Globus pallidus (tissue), 1 donor: ENCODE measurements around the gene SLC2A5.
"Not testable (repeated sequence)": the region's sequence is repeated elsewhere in the genome, so short reads cannot be mapped to it uniquely, and the experiment has no call there.

Experiments used
- DNase-seq: peaks from one replicate; pipeline ENCODE4 v3.0.0-alpha.2; 2015; ENCODE audit warnings: low spot score

SLC2A5 gene

DNA sequence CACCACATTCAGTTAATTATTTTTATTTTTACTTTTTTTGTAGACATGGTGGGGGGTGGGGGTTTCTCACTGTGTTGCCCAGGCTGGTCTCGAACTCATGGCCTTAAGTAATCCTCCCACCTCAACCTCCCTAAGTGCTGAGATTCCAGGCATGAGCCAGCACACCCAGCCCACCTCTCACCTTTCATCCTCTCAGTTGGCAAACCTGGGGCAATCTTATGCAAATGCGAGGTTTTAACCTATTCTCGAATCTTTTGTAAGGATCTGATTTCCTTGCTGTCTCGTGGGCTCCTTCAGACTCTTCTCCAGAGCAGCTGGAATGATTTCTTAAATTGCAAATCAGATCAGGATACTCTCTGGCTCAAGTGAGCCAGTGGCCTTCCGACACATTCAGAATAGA is 36.1 kb downstream of the SLC2A5 start:
- DNase-seq: no peak

DNA sequence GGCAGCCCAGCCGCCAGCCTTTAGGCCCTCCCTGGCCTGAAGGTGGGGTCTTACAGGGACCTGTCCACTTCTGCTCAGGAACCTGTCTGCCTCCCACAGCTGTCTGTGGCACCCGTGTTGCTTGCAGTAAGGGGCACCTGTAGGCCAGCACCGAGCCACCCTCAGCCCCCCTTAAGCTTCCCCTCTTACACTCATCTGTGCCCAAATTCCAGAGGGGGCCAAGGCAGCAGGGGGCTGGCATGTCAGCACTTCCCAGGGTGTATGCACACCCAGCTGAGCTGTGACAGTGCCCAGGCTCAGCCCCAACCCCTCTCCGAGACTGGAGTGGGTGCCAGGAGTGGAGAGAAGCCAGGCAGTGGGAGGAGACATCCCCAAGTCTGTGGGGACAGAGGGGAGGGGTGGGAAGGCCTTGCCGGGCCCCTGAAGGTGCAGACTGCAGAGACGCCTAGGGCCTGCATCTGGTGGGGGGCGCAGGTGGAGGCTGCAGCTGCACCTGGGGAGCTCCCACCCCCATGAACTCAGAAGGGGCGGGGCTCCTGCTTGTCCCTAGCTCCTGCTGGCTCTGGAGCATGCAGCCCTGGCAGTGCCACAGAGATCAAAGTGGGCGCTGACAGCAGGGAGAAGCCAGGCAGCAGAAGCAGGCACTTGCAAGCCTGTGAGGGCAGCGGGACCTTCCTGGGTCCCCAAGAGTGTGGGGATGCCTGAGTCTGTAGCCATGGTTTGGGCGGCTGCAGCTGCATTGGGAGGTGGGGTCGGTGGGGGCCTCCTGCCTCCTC is 37.8 kb downstream of the SLC2A5 start:
- no peak for DNase-seq

DNA sequence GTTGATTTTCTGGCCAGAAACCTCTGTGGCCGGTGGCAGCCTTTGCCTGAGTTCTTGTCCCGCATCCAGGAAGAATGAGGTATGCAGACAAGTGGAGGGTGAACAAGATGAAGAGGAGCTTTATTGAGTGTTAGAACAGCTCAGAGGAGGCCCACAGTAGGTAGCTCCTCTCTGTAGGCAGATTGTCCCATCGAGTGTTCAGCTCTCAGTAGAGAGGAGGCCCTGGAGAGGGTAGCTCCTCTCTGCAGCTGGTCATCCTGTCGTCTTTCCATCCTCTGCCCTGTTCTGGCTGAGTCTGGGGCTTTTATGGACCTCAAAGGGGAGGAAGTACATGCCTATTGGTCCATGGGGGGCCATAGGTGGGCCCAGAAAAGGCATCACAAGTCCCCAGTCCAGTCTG is 38.4 kb downstream of the SLC2A5 start:
- DNase-seq: not testable (repeated sequence)

DNA sequence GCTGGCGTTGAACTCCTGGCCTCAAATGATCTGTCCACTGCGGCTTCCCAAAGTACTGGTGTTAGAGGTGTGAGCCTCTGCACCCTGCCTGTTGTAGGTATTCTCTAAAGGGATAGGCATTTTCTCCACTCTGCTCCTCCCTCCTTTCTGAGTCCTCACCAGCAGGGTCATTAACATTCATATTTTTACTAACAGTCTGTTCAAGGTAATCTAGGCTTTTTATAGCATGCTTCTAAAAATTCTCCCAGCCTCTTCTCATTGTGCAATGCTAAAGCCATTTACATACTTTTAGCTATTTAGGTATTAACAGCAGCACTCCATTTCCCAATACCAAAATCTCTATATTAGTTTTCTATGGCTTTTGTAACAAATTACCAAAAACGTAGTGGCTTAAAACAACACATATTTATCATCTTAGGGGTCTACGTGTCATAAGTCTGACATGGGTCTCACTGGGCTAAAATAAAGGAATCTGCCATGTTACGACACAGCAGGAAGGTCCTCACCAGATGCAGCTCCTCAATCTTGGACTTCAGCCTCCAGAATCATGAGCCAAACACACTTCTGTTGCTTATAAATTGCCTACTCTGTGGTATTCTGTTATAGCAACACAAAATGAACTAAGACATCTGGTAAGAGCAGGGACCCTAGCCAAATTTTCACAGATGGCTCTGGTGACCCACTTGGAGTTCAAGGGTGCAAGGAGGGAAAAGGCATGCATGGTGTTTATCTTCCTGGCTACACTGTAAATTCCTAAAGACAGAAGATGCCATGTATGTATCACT is 40.3 kb downstream of the SLC2A5 start:
- no peak for DNase-seq

DNA sequence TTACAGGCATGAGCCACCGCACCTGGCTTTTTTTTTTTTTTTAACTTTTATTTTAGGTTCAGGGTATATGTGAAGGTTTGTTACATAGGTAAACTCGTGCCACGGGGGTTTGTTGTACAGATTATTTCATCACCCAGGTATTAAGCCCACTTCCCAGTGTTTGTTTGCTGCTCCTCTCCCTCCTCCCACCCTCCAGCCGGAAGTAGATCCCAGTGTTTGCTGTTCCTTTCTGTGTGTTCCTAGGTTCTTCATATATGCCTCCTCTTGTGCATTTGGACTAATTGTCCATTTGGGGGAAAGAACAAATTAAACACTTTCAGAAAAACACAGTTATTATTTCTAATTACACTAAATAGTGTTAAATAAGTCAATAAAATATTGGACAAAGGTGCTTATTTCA is 42.1 kb downstream of the SLC2A5 start:
- no peak for DNase-seq

DNA sequence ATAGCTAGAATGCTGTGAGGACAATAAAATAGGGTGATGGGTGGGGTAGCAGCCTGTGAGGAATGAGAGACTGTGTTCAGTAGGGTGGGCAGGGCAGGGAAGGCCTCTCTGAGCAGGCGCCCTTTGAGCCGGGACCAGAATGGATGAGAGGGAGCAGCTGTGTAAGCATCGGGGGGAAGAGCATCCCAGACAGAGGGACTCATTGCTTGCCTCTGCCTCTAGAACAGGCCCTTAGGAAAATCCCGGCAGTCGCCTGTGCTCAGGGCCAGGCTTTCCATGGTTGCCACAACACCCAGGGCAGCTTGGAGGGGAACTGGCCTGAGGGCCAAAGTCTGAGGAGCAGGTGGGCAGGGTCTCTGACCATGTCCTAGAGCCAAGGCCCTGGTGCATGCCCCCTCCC is 44.0 kb downstream of the SLC2A5 start:
- no peak for DNase-seq

DNA sequence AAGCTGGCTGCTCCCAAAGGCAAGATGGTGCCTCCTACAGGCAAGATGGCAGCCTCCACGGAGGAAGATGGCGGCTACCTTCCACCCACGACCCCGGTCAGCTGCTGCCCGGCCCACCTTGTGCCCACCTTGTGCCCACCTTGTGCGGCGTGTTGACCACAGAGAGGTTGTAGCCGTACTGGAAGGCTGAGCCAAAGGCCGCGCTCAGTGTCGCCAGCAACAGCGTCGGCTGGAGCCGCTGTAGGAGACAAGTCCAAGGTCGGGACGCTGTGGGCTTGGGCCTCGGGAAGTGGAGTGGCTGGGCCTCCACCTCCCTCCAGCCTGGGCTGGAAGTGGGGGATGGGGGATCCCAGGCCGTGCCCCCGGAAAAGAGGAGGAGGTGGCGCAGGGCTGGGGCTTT is 44.6 kb downstream of the SLC2A5 start:
- DNase-seq: no peak

DNA sequence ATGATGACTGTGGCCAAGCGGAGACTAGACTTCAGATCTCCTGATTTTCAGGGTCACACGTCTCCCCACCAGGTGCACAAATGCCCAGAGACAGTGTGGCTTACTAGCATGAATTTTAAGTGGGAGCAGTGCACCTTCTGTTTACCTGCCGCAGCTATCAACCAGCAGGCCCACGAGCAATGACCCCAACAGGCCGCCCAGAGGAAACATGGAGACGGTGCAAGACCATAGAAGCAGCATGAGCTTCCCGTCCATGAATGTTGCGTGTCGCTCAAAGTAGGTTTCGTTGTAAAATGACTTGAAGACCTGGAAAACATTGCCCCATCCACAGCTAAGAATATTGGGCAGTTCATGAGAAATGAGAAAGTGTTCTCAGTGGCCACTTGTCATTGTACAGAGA is 46.7 kb downstream of the SLC2A5 start:
- no peak for DNase-seq

DNA sequence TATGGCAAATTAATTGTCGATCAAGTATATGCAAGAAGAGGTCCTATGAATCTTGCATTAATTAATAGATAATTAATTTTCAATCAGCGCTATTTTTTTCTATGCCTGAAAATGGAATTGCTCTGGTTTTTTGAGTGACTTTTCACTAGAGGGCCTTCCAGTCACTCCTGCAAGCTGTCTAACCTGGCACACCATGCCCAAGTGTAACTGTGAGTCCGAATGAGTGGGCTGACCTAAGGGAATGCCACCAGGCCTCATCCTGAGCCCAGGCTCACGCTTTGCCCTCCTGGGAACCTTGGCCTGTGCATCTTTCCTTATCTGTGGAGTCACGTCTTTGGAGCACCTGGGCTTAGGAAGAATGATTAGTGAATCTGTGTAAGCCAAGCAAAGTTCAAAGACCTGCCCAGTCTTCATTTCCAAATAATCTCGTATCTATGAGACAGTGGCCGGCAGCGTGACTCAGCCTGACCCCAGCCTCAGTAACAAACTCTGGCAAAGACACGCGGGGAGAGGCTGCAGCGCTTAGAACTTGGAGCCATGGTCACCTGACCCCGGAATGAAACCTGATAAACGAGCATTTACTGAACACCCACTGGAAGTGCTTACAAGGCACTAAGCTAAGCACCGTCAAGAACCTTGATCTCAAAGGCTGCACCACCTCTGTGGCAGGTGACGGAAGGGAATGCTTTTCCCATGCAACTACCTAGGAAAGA is 47.3 kb downstream of the SLC2A5 start:
- not testable (repeated sequence) for DNase-seq

DNA sequence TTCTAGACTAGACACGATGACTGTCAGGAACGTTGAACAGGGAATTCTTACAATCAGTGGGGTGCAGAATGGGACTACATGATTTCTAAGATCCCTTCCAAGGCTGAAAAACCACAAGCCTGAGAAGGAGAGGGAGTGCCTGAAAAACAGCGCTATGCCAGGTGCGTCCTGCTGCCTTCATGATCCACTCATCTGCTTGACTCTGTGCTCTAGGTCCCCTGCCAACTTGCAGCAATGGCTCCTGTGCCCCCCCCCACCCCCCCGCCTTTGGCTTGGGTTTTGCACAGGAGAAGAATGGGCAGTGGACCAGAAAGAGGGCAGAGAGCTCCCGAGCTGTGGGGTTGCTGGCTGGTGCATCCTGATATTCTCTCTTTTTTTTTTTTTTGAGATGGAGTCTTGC is 49.1 kb downstream of the SLC2A5 start:
- DNase-seq: no peak

DNA sequence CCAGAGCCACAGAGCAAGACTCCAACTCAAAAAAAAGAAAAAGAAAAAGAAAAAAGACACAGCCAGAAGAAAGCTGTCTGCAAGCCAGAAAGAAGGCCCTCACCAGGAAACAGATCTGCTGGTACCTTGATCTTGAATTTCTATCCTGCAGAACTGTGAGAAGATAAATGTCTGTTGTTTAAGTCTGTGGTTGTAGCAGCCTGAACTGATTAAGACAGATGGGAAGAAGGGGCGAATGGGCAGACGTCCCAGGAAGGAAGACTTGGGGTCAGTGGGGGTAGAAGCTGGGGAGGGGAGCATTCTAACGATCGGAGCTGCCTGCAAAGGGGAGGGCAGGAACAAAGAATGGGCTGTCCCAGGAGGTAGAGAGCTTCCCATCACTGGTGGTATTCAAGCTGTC is 49.5 kb downstream of the SLC2A5 start:
- no peak for DNase-seq

DNA sequence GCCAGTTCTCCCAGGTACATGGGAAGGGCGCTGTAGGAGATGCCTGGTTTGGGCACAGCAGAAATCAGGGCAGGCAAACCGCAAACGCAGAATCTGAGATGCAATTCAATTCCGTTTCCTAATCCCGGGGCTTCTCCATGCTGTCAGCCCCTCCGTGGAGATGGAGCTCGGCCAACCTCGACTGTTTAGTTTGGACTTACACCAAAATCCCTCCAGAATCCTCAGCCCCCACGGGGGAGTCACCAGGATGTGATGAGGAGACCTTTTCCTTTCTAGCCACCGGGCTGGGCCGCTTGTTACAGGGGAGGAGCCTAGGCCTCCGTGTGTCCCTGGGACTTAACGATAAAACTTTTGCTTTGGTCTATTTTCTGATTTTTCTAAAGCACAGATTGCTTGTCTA is 51.1 kb downstream of the SLC2A5 start:
- no peak for DNase-seq

DNA sequence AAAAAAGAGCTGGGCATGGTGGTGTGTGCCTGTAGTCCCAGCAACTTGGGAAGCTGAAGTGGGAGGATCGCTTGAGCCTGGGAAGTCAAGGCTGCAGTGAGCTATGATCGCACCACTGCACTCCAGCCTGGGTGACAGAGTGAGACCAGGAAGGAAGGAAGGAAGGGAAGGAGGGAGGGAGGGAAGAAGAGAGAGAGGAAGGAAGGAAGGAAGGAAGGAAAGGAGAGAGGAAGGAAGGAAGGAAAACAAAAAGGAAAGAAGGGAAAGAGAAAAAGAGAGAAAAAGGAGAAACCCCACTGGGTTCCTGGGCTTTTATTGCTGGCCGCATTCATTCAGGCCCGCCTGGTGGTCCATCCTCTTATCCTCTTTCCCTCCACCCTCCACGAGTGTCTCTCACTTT is 53.0 kb downstream of the SLC2A5 start:
- DNase-seq: no peak

DNA sequence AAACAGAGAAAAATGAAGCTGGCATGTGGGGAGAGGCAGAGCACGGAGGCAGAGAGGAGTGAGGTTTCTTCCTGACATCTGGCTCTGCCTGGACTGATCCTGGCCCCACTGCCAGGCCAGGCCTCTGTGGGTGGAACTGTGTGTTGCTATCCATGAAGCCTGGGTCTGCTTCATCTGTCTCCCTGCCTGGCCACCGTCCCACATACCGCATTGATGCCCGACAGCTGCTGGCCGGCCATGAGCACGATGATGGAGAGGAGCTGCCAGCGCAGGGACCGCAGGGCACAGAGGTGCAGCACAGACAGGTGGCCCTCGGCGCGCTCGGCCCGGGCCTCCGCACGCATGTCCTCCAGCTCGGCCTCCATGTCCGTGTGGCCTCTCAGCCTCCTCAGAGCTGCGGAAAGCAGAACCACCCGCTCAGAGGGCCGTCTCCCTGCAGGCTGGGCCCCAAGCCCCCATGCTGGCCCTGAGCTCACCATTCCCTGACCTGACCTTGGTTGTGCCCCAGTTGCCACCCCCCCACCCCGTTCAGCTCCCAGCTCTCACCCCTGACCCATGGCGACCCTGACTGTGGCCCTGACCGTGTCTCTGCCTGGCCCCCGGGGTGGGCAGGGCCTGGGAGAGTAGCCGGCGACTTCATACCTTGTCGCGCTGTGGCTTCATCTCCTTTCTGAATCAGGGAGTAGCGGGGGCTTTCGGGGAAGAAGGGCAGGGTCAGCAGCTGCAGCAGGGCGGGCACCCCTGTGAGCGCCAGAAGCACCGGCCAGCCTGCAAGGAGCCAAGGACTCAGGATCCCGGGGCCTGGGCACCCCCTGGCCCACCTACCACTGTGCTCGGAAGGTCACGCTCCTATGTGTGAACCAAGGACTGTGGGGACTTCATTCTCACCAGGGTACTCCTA is 54.7 kb downstream of the SLC2A5 start:
- no peak for DNase-seq

DNA sequence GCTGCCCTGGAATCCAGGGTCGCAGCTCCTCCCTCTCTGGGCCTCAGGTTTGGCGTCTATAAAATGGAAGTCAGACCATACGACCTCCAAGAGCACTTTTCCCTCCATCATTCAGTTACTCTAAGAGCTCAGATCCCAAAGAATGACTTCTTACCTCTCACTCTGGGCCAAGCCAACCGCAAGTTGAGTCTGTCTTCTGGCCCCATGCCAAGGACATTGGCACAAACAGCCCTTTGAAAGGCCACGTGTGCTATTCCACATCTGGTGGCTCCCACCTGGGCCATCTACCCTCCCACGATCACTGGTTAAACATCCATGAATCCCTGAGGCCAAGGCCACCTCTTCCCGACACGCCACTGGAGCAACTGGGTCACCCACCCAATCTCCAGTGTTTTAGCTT is 55.6 kb downstream of the SLC2A5 start:
- no peak for DNase-seq

DNA sequence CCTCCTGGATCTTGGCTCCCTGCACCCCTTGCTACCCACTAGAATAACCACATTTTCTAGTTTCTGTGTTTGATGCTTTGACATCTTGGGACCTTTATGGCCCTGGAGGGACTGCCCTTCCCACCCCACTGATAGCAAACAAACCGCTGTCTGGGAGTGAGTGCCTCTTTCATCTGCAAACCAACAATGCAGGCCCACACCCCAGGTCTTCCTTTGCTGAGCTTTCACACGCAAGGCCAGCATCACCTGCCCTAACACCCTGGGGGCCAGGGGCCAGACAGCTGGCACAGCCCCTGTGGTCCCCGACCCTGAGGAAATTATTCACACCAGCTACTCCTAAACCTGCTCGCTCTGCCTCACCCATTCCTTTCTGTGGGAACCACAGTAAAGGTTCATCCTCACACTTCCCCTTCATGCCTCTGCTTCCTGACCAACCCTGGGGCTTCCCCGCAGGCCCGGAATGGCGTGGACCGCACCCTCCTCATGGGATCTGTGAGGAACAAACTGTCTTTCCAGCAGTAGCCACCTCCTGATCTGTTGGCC is 58.6 kb downstream of the SLC2A5 start:
- no peak for DNase-seq

DNA sequence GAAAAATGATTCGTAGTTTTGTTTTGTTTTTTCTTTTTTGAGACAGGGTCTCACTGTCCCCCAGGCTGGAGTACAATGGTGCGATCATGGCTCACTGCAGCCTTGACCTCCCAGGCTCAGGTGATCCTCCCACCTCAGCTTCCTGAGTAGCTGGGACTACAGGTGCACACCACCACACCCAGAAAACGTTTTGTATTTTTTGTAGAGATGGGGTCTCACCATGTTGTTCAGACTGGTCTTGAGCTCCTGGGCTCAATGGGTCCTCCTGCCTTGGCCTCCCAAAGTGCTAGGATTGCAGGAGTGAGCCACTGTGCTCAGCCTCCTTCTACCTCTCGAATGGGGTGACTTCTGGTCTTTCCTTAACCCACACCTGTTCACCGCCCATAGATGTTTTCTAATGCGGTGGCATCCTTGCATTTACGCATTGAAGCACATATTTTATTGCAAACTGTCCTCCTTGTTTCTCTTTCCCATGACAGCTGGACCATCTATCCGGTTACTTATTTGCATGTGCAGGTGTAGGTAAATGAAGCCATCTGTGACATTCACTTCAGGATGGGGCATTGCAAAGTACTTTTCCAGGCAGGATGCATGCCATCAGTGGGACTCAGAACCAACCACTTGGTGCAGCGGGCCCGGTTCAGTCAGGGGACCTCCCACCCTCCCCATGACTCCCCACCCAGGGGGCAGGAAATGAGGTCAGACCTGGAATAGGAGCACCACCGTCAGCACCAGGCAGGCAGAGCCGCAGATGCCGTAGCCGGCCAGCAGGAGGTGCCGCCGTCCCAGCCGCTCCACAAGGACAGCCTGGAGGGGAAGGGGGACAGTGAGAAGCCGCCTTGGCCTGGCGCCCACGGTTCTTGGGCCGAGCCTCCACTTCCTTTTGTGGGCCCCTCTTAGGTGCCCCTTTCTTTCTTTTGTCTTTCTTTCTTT is 59.7 kb downstream of the SLC2A5 start:
- no peak for DNase-seq

DNA sequence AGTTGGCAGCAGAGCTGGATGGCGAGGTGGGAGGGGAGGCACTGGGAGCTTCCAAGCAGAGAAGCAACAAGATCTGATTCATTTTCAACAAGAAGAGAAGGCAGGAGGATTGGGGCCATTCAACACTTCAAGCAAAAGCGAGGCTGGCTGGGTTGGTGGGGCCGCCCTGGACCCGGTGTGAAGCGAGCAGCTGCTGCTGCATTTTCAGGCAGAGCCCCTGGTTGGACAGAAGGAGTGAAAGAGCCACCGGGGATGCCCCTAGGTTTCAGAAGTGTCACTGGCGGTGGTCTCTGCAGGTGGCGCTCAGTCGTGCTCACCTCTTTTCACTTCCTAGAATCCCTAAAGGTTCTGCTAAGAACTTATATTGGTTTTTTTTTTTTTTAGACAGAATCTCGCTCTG is 61.2 kb downstream of the SLC2A5 start:
- DNase-seq: no peak

DNA sequence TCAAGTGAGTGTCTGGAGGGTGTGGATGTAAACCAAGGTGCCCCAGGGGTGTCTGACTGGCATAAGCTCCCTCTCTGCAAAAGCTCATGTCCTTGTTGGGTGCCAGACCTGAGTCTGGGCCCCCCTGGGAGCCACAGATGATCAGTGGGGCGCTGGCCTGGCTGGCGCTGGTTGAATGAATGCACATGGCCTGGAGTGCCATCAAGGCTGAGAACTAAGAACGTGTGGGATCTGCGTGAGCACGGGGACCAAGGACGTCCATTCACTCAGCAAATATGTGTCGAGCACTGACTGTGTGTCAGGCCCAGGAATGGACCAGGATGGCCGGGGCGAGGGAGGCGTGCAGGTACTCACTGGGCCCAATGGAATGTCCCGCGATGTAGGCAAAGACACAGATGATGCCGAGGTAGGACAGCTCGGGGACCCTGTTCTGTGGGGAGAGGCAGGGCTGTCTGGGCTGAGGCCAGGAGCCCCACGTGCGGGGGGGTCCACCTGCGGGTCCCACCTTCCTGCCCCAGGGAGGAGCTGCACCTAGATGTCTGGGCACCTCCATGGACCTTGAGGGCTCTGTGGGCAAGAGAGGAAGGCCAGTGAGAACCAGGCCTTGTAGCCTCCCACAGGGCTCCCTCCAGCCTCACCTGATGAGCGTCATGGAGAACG is 62.3 kb downstream of the SLC2A5 start:
- DNase-seq: no peak

DNA sequence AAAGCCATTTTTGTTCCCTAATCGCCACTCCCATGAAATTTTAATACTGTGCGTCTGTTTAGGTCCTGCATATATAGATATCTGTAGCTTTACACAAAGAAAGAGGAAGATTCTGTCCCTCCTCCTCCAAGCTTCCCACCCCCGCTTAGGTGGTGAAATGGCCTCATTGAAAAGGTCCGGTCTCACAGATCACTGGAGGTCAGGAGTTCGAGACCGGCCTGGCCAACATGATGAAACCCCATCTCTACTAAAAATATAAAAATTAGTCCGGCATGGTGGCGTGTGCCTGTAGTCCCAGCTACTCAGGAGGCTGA is 64.1 kb downstream of the SLC2A5 start:
- DNase-seq: no peak
